SU-DHL-6 (cell line): ENCODE data around the gene GGA3.

Source experiments
- CTCF ChIP-seq: fragments of 200-600 bp; sonication (generic); IDR thresholded peaks from one replicate; pipeline ENCODE4 v1.5.1; 2017; ENCODE audit warnings: antibody characterized with exemption, mild to moderate bottlenecking, low read length, moderate library complexity; ENCODE audit not compliant: insufficient read depth, poor library complexity, severe bottlenecking
- EZH2phosphoT487 ChIP-seq: fragments of 200-600 bp; sonication (generic), shearing (Covaris generic); conservative IDR thresholded peaks from 2 replicates; pipeline ENCODE4 v1.6.1; 2018; ENCODE audit warnings: mild to moderate bottlenecking, antibody characterized with exemption, low read length, moderate library complexity, mixed read lengths

- TF ChIP-seq CTCF, result no peak
- no peak for TF ChIP-seq EZH2phosphoT487
Measured at GRCh38 chr17:75267153-75267410, 5.7 kb upstream of the GGA3 start.
